Hepatocyte (in vitro differentiated cells): Measurements from ENCODE around the gene PRSS21.

Source experiments
- CTCF ChIP-seq: fragments of 200-600 bp; sonication (generic); IDR thresholded peaks from 2 replicates; pipeline ENCODE4 v1.5.1; 2016; ENCODE audit warnings: antibody characterized with exemption, mild to moderate bottlenecking; ENCODE audit not compliant: poor library complexity
- EZH2 ChIP-seq: fragments of 200-600 bp; sonication (generic); IDR thresholded peaks from 2 replicates; pipeline ENCODE4 v1.6.1; 2016; ENCODE audit warnings: antibody characterized with exemption, mild to moderate bottlenecking, borderline replicate concordance
- EZH2phosphoT487 ChIP-seq: fragments of 200-600 bp; sonication (generic); IDR thresholded peaks from one replicate; pipeline ENCODE4 v1.6.1; 2018; ENCODE audit warnings: antibody characterized with exemption, mild to moderate bottlenecking, low read depth, moderate library complexity; ENCODE audit not compliant: unreplicated experiment, severe bottlenecking

- TF ChIP-seq EZH2phosphoT487 (no peak), CTCF (no peak), EZH2 (no peak)
Observed at GRCh38 chr16:2792940-2793339, 24.1 kb upstream of the PRSS21 start.
